HL-60 (cell line): ENCODE results near the gene MAP3K2.
A peak's percentile ranks its signal among the peaks of the same experiment; 100 is the strongest.

Experiments
- DNase-seq, 2 experiments: peaks; one replicate each; pipeline ENCODE4 v3.0.0-alpha.2; 2010 to 2020; ENCODE audit warnings: low read depth in 1 of 2, low spot score in 1 of 2
- H3K27ac ChIP-seq: fragments of 250-450 bp; sonication (Bioruptor Pico); replicated peaks from 2 replicates; pipeline ENCODE4 v1.5.1; 2020; ENCODE audit warnings: mild to moderate bottlenecking, moderate library complexity
- H3K27me3 ChIP-seq: fragments of 250-450 bp; sonication (Bioruptor Pico); 2 replicates; pipeline ENCODE4 v1.5.1; 2021; ENCODE audit warnings: mild to moderate bottlenecking, moderate library complexity; ENCODE audit not compliant: insufficient read depth, poor library complexity, severe bottlenecking
- H3K4me3 ChIP-seq: replicated peaks from 2 replicates; pipeline ENCODE4 v1.5.1; 2011; ENCODE audit warnings: mild to moderate bottlenecking, control low read depth, low read length; ENCODE audit not compliant: insufficient read depth
- GABPA ChIP-seq: IDR thresholded peaks from 2 replicates; pipeline ENCODE4 v1.6.1; 2012; ENCODE audit warnings: low read depth
- POLR2AphosphoS5 ChIP-seq: IDR thresholded peaks from 2 replicates; pipeline ENCODE4 v1.6.1; 2012; ENCODE audit warnings: low read depth
- SPI1 ChIP-seq: IDR thresholded peaks from 2 replicates; pipeline ENCODE4 v1.6.1; 2012; ENCODE audit warnings: low read depth, mild to moderate bottlenecking, borderline replicate concordance
- TF ChIP-seq, protein P1 (sequence below): IDR thresholded peaks from 2 replicates; pipeline ENCODE4 v1.6.1; 2012; ENCODE audit warnings: low read depth; ENCODE audit not compliant: insufficient replicate concordance
- TF ChIP-seq, protein P2 (sequence below): IDR thresholded peaks from one replicate; pipeline ENCODE4 v1.5.1; 2011; ENCODE audit warnings: low read length, control low read depth, inconsistent platforms; ENCODE audit not compliant: insufficient read depth

MAP3K2 gene

DNA sequence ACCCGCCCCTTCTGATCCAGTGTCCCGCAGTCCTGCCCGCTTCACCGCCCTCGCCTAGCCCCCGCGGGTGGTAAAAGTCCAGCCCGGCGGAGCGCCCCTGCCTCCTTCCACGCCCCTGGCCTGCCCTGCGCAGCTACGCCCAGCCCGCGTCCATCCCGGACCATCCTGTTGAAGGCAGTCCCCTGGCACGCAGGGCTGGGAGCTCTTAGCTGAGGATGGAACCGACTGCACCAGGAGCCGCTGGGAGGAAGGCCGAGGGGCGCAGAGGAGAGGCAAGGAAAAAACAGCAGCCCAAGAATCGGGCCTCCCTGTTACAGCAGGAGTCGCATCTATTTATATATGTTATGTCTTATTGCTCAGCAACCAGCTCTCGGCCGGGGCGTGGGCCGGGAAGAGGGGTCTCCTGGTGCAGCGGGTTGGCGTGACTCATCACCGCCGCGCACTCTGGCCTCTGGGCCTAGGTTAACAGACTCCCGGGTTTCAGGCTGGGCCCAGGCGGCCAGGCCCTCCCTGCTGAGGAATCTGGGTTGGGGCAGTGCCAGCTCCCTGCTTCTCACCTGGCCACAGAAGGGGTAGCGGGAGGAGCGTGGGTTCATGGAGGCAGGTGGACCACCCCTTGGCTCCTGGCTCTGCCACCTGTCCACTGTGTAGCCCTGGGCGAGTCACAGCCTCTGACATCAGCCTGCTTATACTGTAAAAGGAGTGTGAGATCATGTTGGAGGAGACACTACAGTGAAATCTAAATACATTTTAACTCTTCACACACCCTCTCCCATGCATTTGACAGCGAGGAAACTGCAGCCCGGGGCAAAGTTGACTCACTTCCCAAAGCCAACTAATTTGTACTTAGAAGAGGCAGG, 13.4 kb upstream of the MAP3K2 start:
- no peaks in the 10 kb centered on the region for H3K27me3 ChIP-seq
- no peak for DNase-seq
- TF ChIP-seq GABPA (no peak), POLR2AphosphoS5 (no peak), SPI1 (no peak)
- TF ChIP-seq, protein P1, sequence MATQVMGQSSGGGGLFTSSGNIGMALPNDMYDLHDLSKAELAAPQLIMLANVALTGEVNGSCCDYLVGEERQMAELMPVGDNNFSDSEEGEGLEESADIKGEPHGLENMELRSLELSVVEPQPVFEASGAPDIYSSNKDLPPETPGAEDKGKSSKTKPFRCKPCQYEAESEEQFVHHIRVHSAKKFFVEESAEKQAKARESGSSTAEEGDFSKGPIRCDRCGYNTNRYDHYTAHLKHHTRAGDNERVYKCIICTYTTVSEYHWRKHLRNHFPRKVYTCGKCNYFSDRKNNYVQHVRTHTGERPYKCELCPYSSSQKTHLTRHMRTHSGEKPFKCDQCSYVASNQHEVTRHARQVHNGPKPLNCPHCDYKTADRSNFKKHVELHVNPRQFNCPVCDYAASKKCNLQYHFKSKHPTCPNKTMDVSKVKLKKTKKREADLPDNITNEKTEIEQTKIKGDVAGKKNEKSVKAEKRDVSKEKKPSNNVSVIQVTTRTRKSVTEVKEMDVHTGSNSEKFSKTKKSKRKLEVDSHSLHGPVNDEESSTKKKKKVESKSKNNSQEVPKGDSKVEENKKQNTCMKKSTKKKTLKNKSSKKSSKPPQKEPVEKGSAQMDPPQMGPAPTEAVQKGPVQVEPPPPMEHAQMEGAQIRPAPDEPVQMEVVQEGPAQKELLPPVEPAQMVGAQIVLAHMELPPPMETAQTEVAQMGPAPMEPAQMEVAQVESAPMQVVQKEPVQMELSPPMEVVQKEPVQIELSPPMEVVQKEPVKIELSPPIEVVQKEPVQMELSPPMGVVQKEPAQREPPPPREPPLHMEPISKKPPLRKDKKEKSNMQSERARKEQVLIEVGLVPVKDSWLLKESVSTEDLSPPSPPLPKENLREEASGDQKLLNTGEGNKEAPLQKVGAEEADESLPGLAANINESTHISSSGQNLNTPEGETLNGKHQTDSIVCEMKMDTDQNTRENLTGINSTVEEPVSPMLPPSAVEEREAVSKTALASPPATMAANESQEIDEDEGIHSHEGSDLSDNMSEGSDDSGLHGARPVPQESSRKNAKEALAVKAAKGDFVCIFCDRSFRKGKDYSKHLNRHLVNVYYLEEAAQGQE: no peak
- TF ChIP-seq, protein P2, sequence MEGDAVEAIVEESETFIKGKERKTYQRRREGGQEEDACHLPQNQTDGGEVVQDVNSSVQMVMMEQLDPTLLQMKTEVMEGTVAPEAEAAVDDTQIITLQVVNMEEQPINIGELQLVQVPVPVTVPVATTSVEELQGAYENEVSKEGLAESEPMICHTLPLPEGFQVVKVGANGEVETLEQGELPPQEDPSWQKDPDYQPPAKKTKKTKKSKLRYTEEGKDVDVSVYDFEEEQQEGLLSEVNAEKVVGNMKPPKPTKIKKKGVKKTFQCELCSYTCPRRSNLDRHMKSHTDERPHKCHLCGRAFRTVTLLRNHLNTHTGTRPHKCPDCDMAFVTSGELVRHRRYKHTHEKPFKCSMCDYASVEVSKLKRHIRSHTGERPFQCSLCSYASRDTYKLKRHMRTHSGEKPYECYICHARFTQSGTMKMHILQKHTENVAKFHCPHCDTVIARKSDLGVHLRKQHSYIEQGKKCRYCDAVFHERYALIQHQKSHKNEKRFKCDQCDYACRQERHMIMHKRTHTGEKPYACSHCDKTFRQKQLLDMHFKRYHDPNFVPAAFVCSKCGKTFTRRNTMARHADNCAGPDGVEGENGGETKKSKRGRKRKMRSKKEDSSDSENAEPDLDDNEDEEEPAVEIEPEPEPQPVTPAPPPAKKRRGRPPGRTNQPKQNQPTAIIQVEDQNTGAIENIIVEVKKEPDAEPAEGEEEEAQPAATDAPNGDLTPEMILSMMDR: no peak
- H3K4me3 ChIP-seq: no peak overlapping the region
- H3K27ac ChIP-seq: no peak overlapping the region

DNA sequence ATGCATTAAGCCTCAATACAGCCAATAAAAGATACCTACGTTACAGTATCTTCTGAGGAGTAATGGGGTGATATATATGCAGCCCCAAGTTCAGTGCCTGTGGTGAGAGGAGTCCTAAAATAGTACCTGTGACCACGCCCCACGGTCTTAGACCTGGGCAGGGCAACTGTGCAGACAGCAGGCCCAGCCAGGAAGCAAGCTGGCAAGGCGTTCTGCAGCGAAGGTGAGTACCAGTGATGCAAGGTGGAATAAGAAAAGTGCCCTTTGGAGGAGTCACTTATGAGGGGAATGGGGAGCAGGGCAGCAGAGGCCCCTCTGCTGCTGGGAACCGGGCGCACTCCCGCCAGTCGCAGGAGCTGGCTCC, 12.7 kb upstream of the MAP3K2 start:
- H3K4me3 ChIP-seq: no peak overlapping the region
- no peak overlapping the region for H3K27ac ChIP-seq
- DNase-seq: no peak
- no peak for TF ChIP-seq SPI1
- TF ChIP-seq POLR2AphosphoS5: no peak
- TF ChIP-seq, protein P1: no peak
- no peak for TF ChIP-seq GABPA
- TF ChIP-seq, protein P2: no peak
- no peaks in the 10 kb centered on the region for H3K27me3 ChIP-seq

DNA sequence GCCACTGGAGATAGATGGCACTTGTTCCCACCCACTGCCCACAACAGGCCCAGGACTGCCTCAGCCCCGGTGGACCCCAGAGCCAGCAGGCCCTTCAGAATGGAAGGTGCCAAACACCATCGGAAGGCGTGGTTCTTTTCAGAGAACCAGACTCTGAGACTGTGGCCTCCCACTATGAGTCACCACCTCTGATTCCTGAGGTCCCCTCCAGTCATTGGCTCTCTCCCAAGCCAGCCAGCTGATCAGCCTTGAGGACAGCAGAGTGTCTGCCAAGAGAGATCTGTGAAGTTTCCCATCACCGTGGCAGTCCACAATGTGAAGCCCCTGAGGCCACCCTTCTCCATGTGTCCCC, 10.4 kb upstream of the MAP3K2 start:
- DNase-seq: peak in 1 of 2 experiments; percentile 53
- Histone ChIP-seq H3K27ac (no peak overlapping the region), H3K27me3 (no peaks in the 10 kb centered on the region), H3K4me3 (no peak overlapping the region)
- no peak for TF ChIP-seq SPI1
- TF ChIP-seq GABPA: no peak

DNA sequence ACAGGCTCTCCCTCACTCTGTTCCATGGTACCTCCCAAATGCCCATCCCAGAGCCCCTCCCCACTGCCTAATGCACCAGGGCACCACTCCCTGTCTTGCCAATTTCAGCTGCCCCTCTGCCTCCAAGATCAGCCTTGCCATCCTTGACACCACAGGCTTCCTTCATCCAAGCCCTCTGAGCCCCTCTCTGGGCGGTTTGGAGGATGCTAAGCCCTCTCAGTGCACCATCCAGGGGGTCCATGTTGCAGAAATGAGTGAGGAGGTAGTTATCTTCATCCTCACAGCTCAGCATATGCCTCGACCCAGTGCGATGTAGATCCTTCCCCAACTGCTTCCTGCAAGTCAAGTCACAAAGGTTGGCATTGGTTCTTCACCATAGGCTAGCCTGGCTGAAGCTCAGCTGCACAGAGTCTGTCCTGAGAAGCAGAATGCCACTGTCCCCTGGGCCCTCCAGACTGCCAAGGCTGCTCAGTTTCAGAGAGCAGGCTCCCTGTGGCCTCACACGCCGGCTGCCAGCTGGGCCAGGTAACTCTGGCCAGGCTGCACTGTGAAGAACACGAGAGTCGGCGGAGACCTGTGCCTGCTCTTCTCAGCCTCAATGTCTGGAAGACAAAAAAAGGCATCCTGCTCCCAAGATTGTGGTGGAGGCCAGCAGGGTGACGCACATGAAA, 9.9 kb upstream of the MAP3K2 start:
- no peak overlapping the region for H3K4me3 ChIP-seq
- H3K27ac ChIP-seq: no peak overlapping the region
- TF ChIP-seq SPI1 (no peak), POLR2AphosphoS5 (no peak), GABPA (no peak)
- TF ChIP-seq, protein P2: no peak
- TF ChIP-seq, protein P1: no peak
- no peak for DNase-seq
- no peaks in the 10 kb centered on the region for H3K27me3 ChIP-seq
